RWPE2 (cell line): Measurements from ENCODE around the gene ITPR1.
A peak's percentile ranks its signal among the peaks of the same experiment; 100 is the strongest.

ENCODE experiments used
- ATAC-seq: fragments of 200-7000 bp; cut with Tn5 transposase; 3 replicates; pipeline ENCODE4 v1.9.1; 2021; ENCODE audit warnings: low read depth
- DNase-seq: peaks from one replicate; pipeline ENCODE4 v3.0.0-alpha.2; 2020; ENCODE audit warnings: low spot score
- H3K27ac ChIP-seq: fragments of 450-650 bp; 2 replicates; pipeline ENCODE4 v1.5.1; 2017; ENCODE audit warnings: mild to moderate bottlenecking; ENCODE audit not compliant: poor library complexity, severe bottlenecking
- H3K27me3 ChIP-seq: fragments of 250-450 bp; sonication (Bioruptor Pico); 2 replicates; pipeline ENCODE4 v1.5.1; 2021; ENCODE audit warnings: mild to moderate bottlenecking, moderate library complexity; ENCODE audit not compliant: insufficient read depth, poor library complexity, severe bottlenecking
- H3K36me3 ChIP-seq: fragments of 250-450 bp; sonication (Bioruptor Pico); 2 replicates; pipeline ENCODE4 v1.5.1; 2020; ENCODE audit warnings: low read depth, mild to moderate bottlenecking, moderate library complexity
- H3K4me1 ChIP-seq: fragments of 250-450 bp; sonication (Bioruptor Pico); 2 replicates; pipeline ENCODE4 v1.5.1; 2021; ENCODE audit warnings: mild to moderate bottlenecking, moderate library complexity; ENCODE audit not compliant: insufficient read depth, poor library complexity, severe bottlenecking
- H3K4me3 ChIP-seq: fragments of 250-450 bp; sonication (Bioruptor Pico); 2 replicates; pipeline ENCODE4 v1.5.1; 2021; ENCODE audit warnings: mild to moderate bottlenecking, moderate library complexity; ENCODE audit not compliant: severe bottlenecking
- H3K9me3 ChIP-seq: fragments of 250-450 bp; sonication (Bioruptor Pico); 2 replicates; pipeline ENCODE4 v1.5.1; 2021; ENCODE audit warnings: mild to moderate bottlenecking, moderate library complexity; ENCODE audit not compliant: severe bottlenecking
- TF ChIP-seq, protein P1 (sequence below): fragments of 450-650 bp; IDR thresholded peaks from one replicate; pipeline ENCODE4 v1.5.1; 2017; ENCODE audit warnings: mild to moderate bottlenecking, moderate library complexity; ENCODE audit not compliant: poor library complexity, severe bottlenecking

ITPR1 gene

GRCh38 chr3:4493941-4494894, 1.1 kb downstream of the ITPR1 start:
- Histone ChIP-seq H3K4me3 (peak overlapping the region; percentile 72), H3K36me3 (no peaks in the 10 kb centered on the region), H3K27ac (no peak overlapping the region), H3K9me3 (no peaks in the 10 kb centered on the region), H3K27me3 (no peaks in the 10 kb centered on the region), H3K4me1 (peaks cover 8% of the 10 kb centered on the region)
- ATAC-seq (no peak), DNase-seq (no peak)
- TF ChIP-seq, protein P1, sequence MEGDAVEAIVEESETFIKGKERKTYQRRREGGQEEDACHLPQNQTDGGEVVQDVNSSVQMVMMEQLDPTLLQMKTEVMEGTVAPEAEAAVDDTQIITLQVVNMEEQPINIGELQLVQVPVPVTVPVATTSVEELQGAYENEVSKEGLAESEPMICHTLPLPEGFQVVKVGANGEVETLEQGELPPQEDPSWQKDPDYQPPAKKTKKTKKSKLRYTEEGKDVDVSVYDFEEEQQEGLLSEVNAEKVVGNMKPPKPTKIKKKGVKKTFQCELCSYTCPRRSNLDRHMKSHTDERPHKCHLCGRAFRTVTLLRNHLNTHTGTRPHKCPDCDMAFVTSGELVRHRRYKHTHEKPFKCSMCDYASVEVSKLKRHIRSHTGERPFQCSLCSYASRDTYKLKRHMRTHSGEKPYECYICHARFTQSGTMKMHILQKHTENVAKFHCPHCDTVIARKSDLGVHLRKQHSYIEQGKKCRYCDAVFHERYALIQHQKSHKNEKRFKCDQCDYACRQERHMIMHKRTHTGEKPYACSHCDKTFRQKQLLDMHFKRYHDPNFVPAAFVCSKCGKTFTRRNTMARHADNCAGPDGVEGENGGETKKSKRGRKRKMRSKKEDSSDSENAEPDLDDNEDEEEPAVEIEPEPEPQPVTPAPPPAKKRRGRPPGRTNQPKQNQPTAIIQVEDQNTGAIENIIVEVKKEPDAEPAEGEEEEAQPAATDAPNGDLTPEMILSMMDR = no peak

- Histone ChIP-seq H3K27ac (no peak overlapping the region), H3K4me1 (peaks cover 8% of the 10 kb centered on the region), H3K36me3 (no peaks in the 10 kb centered on the region), H3K4me3 (no peak overlapping the region), H3K27me3 (no peaks in the 10 kb centered on the region), H3K9me3 (no peaks in the 10 kb centered on the region)
- TF ChIP-seq, protein P1 = no peak
- DNase-seq (no peak), ATAC-seq (no peak)
Measured at GRCh38 chr3:4494895-4495264, 1.7 kb downstream of the ITPR1 start.

DNA sequence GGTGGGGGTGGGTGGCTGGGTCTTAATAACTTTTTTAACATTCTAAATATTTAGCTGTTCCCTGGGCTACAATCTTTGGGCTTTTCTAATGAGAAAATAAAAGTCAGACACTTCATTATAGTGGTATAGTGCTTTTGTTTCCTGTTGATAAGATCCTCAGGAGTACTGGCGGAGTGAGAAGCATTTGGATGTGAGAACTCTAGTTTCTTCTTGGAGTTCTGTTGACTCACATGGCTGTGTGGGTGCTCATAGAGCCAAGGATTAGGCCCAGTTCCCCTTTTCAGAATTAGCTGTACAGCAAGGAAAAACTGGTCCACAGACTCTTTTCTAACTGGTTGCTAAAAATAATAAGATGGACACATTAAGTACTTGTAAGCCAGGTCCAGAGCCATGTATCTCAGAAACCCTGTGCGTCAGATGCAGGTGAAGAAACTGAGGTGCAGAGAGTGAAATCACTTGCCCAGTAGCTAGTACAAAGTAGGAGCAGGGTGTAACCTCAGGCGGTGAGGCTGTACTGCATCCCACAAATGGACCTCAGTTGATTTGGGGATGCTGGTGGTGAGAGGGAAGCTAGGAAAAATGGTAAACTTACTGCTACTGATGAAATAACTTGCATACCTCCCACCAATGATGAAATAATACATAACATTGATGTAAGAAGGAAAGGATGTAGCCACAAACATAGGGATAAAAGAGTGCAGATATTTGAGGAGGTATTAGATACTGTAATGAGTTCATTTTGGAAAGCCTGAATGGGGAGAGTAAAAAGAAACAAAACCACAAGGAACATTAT, 2.3 kb downstream of the ITPR1 start:
- ATAC-seq (no peak), DNase-seq (no peak)
- H3K4me1 ChIP-seq = peaks cover 8% of the 10 kb centered on the region
- H3K9me3 ChIP-seq = no peaks in the 10 kb centered on the region
- H3K36me3 ChIP-seq = no peaks in the 10 kb centered on the region
- TF ChIP-seq, protein P1 = no peak
- no peak overlapping the region for H3K4me3 ChIP-seq
- H3K27me3 ChIP-seq = no peaks in the 10 kb centered on the region
- H3K27ac ChIP-seq = no peak overlapping the region

DNA sequence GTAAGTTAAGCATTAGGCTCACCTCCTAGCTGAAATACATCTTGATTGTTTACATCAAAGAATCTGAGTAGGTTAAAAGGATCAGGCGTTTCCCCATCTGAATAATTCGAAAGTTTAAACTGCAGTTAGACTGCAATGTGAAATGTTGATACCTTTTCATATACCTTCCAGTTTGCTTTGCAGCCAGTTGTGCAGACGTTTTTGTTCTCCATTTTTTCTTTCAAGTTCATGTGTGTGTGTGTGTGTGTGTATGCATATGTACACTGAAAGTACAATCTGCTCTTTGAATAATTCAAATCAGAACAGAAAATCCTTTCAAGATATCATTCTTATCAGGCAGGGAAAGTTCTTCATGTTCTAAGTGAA, 2.9 kb downstream of the ITPR1 start:
- no peak overlapping the region for H3K4me3 ChIP-seq
- H3K27ac ChIP-seq = no peak overlapping the region
- TF ChIP-seq, protein P1 = no peak
- H3K27me3 ChIP-seq = no peaks in the 10 kb centered on the region
- DNase-seq (no peak), ATAC-seq (no peak)
- peaks cover 8% of the 10 kb centered on the region for H3K4me1 ChIP-seq
- no peaks in the 10 kb centered on the region for H3K9me3 ChIP-seq
- no peaks in the 10 kb centered on the region for H3K36me3 ChIP-seq
